GM18861 (cell line): Measurements from ENCODE around the gene B3GALT6.

Source experiments
- ATAC-seq: cut with Tn5 transposase; IDR thresholded peaks from one replicate; pipeline ENCODE4 v1.9.1; 2021; ENCODE audit not compliant: unreplicated experiment

Gene B3GALT6

DNA sequence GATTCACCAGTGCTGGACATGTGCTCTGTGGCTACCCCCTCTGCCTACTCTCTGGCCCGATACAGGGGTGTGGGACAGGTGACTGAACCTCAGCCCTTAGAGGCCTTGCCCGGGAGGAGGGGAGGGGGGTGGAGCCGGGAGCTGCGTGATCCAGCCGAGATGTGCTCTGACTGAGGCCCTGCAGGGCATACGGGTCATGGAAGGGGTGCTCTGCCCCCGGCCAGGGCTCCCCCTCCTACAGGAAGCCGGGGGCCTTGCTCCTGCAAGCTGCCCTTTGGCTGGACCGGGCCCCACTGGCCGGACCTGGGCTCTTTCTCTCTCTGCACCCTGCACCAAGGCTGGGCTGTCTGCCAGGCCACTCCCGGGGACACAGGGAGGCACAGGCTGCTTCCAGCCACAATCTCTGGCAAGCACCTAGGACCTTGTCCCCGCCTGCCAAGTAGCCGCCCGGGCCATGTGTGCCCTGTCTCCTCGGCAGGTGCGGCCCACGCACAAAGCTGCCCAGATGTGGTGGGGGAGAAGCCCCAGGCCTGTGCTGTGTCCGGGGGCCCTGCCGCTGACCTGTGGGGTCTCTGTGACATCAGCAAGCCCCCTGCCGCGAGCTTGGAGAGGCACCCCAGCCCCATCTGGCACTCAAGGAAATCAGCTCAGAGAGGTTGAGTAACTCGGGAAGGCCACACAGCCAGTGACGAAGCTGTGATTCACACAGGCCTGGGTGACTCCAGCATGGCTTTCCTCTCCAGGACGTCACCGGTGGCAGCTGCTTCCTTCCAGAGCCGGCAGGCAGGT lies 49.7 kb downstream of the B3GALT6 start:
- no peak for ATAC-seq

DNA sequence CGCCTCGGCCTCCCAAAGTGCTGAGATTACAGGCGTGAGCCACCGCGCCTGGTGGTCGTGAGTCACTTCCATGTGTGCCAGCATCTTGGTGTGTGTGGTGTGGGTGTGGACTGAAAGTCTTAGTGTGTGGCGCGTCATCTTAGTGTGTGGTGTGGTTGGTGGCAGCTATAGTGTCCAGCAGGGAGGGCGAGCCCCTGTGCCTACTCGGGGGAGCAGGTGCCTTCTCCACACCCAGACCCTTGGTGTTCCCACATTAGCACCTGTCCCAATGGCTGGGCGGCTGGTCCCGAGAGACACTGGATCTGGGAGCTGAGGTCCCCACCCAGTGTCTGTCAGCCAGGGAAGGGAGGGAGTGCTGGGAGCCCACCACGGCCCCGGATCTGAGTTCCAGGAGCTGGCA lies 51.0 kb downstream of the B3GALT6 start:
- no peak for ATAC-seq

DNA sequence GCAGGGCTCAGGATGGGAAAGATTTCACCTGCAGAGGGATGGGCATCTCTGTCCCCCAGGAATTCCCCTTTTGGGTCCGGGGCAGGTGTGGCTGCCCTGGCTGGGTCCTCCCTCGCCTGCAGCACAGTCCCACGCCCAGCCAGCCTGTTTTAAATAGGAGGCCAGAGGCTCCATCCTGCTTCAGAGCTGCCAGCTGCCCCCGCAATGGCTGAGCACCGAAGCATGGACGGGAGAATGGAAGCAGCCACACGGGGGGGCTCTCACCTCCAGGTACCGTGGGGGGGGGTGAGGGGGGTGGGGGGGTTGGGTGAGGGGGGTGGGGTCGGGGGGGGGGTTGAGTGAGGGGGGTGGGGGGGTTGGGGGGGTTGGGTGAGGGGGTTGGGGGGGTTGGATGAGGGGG lies 51.8 kb downstream of the B3GALT6 start:
- ATAC-seq, result no peak
